A204.1 (cell line): ENCODE results near the gene TEX22.

Experiments used
- FAIRE-seq: peaks from 2 replicates; lab custom pipeline; 2012; peaks lifted over from hg19 to GRCh38; lab: Jason Lieb, UNC

Gene TEX22

GRCh38 chr14:105440554-105440900 lies 42.2 kb downstream of the TEX22 start:
- no peak for FAIRE-seq

DNA sequence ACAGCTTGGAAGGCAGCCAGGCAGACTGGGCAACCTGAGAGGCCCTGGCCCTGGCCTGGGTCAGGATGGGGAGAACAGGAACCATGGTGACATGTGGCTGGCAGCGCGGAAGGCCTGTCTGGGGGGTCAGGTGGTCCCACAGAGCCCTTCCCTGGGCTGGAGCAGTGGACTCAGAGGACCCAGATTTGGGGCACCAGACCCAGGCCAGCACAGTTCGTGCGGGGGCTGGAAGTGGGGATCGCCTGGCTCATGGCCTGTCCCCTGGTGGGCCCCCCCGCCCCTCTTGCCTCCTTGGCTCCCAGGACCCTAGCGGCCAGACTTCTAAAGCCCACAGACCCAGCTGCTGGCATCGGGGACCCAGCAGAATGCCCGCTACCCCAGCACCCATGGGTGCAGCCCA lies 42.7 kb downstream of the TEX22 start:
- FAIRE-seq, result no peak

GRCh38 chr14:105442125-105442524 lies 43.8 kb downstream of the TEX22 start:
- no peak for FAIRE-seq

- FAIRE-seq, result no peak
Observed at GRCh38 chr14:105442834-105443233, 44.5 kb downstream of the TEX22 start.

- FAIRE-seq, result no peak
Observed at GRCh38 chr14:105444859-105445258, 46.5 kb downstream of the TEX22 start.

DNA sequence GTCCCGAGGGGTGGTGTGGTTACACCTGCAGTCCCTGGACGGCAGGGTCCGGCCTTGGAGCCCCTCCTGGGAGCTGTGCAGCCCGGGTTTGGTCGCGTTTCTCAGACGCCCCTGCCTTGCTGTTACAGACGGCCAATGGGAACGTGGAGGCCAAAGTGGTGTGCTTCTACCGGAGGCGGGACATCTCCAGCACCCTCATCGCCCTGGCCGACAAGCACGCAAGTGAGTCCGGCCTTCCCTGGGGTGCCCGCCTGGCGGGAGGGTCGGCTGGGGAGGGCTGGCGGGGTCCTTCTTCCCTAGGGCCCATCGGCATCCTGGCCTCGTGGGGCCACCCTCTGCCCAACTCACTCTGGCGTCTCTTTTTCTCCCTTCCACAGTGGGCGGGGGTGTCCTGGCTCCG lies 47.0 kb downstream of the TEX22 start:
- FAIRE-seq, result no peak

DNA sequence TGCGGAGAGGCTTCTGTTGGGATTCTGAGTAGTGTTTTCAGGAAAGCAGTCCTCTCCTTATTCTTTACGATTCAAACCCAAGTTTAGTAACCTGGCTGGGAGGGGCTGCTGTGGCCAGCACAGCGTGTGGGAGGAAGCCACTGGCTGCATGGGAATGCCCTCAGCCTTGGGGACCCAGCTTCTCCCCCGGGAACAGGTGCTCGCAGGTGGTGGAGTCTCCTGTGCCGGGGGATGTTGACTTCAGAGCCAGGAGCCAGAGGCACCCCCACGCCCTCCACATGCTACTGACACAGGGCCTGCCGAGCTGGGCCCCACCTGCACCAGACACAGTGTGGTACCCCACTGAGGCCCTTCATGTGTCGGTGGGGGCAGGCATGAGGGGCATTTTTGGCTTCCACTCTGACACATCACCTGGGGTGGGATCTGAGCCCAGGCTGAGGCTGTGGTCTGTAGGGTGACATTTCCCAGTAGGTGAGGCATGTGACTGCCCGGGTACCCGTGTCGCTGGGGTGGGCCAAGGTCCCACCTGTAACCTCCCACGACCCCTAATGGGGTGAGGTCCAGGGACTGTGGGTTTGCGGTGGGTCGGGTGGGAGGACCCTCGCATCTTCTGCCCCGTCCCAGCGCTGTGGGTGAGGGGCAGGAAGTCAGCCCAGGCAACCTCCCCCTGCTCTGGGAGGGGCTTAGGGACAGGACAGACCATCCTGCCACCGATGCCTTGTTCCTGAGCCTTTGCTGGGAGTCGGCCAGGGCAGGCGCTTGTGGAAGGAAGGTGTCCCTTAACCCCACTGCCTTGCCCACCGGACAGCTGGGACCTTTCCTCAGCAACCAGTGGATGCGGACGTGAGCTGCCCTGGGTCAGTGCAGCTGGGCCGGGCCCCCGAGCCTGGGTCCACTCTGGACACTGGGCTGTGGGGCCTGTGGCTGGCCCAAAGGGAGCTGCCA lies 47.8 kb downstream of the TEX22 start:
- FAIRE-seq, result no peak

DNA sequence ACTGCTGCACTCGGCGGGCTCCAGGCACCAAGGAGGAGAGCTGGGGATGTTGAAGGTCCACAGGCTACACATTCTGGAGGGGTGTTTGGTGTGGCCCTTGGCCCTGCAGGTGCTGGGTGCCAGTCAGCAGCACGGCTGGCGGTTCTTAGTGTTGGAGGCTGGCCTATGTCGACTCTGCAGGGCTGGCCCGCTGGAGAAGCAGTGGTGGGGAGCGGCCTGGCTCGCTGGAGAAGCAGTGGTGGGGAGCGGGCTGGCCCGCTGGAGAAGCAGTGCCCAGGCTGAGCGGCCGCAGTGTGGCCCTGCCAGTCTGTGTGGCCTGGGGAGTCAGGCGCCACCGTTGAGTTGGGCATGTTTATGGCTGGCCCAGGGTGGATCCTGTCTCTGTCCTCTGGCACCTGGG lies 48.6 kb downstream of the TEX22 start:
- FAIRE-seq, result no peak

DNA sequence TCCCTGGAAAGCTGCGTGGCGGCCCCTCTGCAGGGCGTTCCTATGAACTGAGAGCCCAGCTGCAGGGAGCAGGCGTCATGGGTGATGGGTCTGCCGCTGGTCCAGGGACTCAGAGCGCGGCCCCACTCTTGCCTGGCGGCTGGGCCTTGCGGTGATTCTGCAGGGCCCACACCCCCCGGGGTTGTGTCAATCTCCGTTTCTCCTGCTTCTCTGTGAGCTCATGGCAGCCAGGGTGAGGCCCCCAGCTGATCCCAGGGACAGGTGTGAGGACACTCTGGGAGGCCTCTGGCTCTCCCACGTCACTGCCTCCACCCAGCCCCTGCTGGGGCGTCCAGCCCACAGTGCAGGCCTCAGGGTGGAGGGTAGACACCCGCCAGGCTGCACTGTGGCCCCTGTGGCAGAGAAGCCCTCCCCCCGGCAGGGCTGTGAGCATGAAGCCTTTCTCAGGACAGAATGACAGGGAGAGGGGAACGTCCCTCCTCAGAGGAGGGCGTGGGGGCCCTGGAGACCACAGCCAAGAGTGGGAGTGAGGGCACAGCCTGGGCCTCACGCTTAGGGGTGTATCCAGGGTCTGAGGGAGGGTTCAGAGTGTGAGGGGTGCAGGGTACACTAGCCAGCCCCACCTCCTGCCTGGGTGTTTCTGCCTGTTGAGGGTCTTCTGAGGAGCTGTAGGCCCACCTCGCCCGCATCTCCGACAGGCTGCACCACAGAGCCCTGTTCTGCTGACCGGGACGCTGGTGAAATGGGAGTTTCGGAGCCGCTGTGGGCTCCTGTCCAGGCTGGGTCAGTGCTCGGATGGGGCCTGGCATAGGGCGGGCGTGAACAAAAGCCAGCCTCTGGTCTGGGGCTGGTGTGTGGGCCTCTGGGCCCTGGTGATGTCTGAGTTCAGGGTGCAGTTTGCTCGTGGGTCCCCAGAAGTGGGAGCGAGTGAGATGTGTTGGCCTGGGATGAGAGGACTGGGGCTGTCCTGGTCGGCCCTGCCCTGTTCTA lies 49.6 kb downstream of the TEX22 start:
- no peak for FAIRE-seq

GRCh38 chr14:105448706-105449111 lies 50.4 kb downstream of the TEX22 start:
- no peak for FAIRE-seq

- FAIRE-seq, result no peak
Observed at GRCh38 chr14:105449276-105450122, 51.2 kb downstream of the TEX22 start.

DNA sequence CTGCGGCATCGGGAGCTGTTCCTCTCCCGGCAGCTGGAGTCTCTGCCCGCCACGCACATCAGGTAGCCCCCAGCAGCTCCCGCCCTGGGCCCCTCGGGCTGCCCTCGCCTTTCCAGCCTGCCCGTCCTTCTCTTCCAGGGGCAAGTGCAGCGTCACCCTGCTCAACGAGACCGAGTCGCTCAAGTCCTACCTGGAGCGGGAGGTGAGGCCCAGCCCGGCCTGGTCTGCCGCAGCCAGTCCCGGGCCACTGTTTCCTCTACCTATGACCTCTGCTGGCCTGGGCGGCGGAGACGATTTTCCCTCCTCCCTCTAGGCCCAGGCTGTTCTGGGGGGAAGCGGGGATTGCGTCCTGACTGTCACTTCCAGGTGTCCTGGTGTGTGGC lies 51.8 kb downstream of the TEX22 start:
- FAIRE-seq, result no peak

DNA sequence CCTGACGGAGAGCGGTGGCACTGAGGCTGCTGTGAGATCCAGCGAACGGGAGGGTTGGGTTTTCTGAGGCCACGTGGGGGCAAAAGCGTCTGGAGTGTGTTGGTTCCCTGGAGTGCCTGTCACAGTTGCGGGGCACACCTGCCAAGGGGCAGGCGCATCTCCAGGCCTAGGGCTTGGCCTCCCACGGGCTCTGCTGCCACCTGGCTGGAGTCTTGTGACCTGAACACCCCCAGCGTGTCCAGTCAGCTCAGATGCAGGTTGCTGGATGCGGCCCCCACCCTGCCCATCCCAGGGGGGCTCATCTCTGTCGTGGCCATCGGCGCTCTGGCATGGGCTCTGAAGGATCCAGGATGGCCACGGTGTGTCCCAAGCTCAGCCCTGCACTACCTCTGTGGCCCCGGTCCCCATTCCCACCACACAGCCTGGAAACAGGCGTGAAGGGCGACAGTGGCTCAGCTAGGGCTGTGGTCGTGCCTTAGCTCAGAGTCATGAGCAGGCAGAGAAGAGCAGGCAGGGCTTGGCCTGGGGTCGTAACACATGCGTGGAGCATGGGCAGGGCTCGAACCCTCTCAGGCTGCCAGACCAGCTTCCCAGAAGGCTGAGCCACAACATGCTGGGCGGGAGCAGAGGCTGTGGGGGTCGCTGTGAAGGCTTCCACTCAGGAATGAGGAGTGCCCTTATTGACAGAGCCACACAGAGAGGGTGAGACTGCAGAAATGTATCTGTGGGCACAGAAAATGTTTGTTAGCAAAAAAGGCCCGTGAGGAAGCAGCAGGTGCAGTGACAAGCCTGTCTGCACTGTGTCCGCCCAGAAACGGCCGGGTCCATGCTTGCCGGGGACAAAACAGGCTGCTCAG lies 52.8 kb downstream of the TEX22 start:
- FAIRE-seq, result no peak

- no peak for FAIRE-seq
Observed at GRCh38 chr14:105452963-105453362, 54.6 kb downstream of the TEX22 start.

DNA sequence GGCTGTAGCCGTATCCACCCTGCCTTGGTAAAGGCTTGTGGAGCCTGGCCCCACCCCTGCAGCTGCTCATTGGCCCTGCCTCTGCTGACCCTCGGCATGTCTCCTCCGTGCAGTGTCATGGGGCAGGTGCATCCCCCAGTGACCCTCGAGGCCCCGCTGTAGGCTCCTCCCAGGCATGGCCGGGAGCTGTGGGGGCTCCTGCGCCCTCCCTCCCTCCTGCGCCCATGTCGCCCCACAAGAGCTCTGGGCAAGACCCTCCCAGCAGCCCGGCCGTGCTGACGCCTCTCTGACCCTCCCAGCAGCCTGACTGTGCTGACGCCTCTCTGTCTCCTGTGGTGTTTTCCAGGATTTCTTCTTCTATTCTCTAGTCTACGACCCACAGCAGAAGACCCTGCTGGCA lies 55.5 kb downstream of the TEX22 start:
- no peak for FAIRE-seq

GRCh38 chr14:105455086-105455640 lies 56.8 kb downstream of the TEX22 start:
- FAIRE-seq, result no peak

- FAIRE-seq, result no peak
Observed at GRCh38 chr14:105455766-105456660, 57.7 kb downstream of the TEX22 start.

DNA sequence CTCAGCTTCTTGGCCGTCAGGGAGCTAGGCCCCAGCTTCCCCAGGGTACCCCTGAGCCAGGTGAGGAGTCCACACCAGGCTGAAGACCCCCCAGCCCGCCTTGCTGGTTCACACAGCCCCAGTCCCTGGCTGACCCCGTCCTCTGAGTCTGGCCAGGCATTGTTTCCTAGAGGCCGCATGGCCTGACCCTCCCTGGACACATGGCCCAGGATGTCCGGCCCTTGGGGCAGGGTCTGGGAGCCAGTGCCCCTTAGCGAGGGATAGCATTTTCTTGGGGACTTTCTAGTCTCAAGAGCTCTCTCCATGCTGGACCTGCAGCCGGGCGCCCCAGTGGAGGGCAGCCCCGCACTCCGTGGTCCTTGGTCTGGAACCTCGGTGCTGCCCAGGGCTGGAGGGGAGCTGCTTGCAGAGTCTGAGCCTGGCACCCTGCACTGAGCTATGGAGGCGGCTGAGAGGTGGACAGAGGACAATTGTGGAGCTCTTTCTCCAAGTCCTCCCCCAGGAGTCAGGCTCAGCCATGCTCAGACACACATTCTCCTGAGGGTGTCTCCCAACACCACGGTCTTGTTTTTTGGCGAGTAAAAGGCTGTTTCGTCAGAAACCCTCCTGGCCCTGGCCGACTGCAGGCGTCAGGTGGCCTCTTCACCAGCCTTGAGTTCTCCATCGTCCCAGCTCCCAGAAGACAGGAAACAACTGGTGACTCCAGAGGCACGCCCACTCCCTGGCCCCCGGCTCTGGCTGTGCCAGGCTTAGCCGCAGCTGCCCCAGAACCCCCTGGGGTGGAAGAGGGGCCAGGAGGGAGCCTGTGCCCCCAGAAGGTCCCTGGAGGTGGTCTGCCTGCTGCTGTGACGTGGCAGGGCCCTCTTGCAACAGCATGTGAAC lies 58.6 kb downstream of the TEX22 start:
- FAIRE-seq, result no peak

GRCh38 chr14:105458010-105458409 lies 59.7 kb downstream of the TEX22 start:
- no peak for FAIRE-seq
